ENCODE results near the gene SCFD2.
A peak's percentile ranks its signal among the peaks of the same experiment; 100 is the strongest.

SCFD2 gene

DNA sequence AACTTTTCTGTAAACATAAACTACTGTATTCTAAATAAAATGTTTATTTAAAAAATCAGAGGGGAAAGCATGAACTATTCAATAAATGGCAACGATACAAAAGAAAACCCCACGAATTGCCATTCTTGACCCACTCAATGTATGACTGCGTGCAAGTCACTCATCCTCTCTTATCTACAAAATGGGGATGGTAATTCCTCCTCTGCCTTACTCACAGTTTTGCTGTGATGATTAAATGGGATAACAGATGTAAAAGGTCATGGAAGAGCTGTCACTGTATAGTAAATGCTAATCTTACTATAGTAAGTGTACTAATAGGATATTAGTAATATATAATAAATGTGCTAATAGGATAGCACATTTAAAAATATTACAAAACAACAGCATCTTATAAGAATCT is 173.4 kb downstream of the SCFD2 start:
- no peaks in the 10 kb centered on the region for H3K9me3 Mint-ChIP-seq
- peak overlapping the region; percentile 75 to 97 (median 92) for H3K27ac Mint-ChIP-seq
- H3K4me1 Mint-ChIP-seq: peaks cover 67% of the 10 kb centered on the region
- no peak overlapping the region for H3K4me3 Mint-ChIP-seq
- no peaks in the 10 kb centered on the region for H3K36me3 Mint-ChIP-seq (ENCODE audit: low read depth)
- TF ChIP-seq, protein P1, sequence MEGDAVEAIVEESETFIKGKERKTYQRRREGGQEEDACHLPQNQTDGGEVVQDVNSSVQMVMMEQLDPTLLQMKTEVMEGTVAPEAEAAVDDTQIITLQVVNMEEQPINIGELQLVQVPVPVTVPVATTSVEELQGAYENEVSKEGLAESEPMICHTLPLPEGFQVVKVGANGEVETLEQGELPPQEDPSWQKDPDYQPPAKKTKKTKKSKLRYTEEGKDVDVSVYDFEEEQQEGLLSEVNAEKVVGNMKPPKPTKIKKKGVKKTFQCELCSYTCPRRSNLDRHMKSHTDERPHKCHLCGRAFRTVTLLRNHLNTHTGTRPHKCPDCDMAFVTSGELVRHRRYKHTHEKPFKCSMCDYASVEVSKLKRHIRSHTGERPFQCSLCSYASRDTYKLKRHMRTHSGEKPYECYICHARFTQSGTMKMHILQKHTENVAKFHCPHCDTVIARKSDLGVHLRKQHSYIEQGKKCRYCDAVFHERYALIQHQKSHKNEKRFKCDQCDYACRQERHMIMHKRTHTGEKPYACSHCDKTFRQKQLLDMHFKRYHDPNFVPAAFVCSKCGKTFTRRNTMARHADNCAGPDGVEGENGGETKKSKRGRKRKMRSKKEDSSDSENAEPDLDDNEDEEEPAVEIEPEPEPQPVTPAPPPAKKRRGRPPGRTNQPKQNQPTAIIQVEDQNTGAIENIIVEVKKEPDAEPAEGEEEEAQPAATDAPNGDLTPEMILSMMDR (IDR thresholded peaks at IDR 0.05; ENCODE audit: unreplicated experiment in 3 of 3): no peak
- H3K27me3 Mint-ChIP-seq (ENCODE audit: low read depth): peaks cover 11% of the 10 kb centered on the region

GRCh38 chr4:53191997-53192396 is 173.9 kb downstream of the SCFD2 start:
- Mint-ChIP-seq H3K9me3 (no peaks in the 10 kb centered on the region), H3K27ac (peak overlapping the region; percentile 75 to 97 (median 92)), H3K27me3 (ENCODE audit: low read depth) (peaks cover 11% of the 10 kb centered on the region), H3K4me1 (peaks cover 65% of the 10 kb centered on the region), H3K4me3 (no peak overlapping the region), H3K36me3 (ENCODE audit: low read depth) (no peaks in the 10 kb centered on the region)
- TF ChIP-seq, protein P1 (IDR thresholded peaks at IDR 0.05; ENCODE audit: unreplicated experiment in 3 of 3): no peak

DNA sequence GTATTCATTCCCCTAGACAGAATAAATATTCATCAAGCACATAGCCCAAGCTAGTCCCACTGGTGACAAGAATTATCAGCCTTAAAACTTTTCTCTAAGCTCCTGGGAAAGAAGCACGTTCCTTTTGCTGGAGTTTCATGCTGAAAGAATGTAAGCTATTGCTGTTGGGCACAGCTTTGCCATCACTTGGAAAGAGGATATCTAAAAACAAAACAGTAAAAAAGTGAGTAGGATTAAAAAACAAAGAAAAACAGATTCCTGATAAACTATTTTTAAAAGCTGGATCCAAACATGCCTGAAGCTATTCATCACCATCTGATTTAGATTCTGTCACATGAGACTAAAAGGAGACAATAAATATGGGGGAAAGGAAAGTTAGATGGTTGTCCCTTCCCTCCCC is 176.8 kb downstream of the SCFD2 start:
- Mint-ChIP-seq H3K9me3 (no peaks in the 10 kb centered on the region), H3K4me1 (peaks cover 49% of the 10 kb centered on the region), H3K4me3 (no peak overlapping the region), H3K27me3 (ENCODE audit: low read depth) (no peaks in the 10 kb centered on the region), H3K36me3 (ENCODE audit: low read depth) (no peaks in the 10 kb centered on the region), H3K27ac (peak overlapping the region; percentile 87 to 97 (median 88))
- TF ChIP-seq, protein P1 (IDR thresholded peaks at IDR 0.05; ENCODE audit: unreplicated experiment in 3 of 3): no peak

DNA sequence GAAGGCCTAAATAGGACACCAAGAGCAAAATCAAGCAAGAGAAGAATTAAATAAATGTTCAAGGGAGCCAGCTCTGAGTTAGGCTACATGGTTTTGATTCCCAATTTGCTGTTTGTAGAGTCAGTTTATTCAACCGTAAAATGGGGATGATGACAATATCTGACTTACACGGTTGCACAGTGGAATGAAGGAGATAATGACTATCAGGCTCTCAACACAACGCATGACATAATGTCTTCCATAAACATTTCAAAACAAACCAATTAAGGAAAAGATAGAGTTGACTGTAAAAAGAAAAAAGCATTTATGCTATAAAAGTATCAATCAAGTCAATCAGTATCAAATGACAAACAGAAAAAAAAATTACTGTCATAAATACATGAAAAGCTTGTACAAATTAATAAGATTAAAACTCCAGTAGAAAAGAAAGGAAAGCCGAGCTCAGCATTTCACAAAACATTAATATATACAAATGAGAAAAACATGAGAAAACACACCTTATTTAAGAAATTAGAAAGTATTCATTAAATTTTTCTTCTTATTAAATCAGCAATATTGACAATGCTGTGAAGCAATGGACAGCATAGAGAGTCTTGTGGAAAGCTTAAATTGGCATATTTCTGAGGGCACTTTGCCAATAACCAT is 179.0 kb downstream of the SCFD2 start:
- Mint-ChIP-seq H3K9me3 (peaks cover 3% of the 10 kb centered on the region), H3K27me3 (ENCODE audit: low read depth) (no peaks in the 10 kb centered on the region), H3K4me1 (peaks cover 36% of the 10 kb centered on the region), H3K27ac (peak overlapping the region; percentile 87 to 95 (median 94)), H3K36me3 (ENCODE audit: low read depth) (no peaks in the 10 kb centered on the region), H3K4me3 (no peak overlapping the region)
- TF ChIP-seq, protein P1 (IDR thresholded peaks at IDR 0.05; ENCODE audit: unreplicated experiment in 3 of 3): no peak

DNA sequence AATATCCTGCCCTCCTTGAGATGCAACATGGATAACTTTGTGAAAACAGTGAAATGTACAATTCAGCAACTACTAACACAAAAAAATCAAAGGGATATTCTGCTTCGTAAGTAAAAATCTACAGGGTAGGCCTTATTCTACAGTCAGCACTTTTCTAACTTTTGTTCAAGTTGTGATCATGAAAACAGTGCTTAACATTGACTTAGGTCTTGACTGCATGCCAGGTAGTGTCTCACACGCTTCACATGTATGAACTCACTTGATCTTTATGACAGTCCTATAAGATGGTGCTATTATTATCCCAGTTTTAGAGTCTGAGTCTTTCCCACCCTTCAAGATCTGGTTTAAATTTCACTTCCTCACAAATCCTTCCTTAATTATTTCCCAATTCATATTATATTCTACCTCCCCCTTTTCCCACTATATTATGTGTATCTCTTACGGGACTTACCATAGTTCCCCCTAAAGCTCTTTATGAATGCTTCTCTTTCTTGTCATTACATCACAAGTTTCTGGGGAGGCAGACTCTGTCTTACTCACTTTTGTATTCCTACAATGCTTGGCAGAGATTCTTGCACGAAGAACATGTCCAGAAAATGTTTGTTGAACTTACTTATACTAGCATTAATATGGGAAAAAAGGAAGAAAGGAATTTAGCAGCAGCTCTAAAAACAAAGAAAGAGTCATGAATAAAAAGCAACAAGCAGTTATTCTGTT is 179.8 kb downstream of the SCFD2 start:
- TF ChIP-seq, protein P1 (IDR thresholded peaks at IDR 0.05; ENCODE audit: unreplicated experiment in 3 of 3): no peak
- peaks cover 3% of the 10 kb centered on the region for H3K9me3 Mint-ChIP-seq
- H3K36me3 Mint-ChIP-seq (ENCODE audit: low read depth): no peaks in the 10 kb centered on the region
- H3K4me3 Mint-ChIP-seq: no peak overlapping the region
- peaks cover 36% of the 10 kb centered on the region for H3K4me1 Mint-ChIP-seq
- peak overlapping the region; percentile 87 to 95 (median 94) for H3K27ac Mint-ChIP-seq
- H3K27me3 Mint-ChIP-seq (ENCODE audit: low read depth): no peaks in the 10 kb centered on the region

Measured in nephron (organoid).